H1 (cell line): ENCODE data around the gene CCL28. TPM values are rescaled to one million over a fixed set of nuclear protein-coding genes. Genes with fewer than 3 reads are reported as not detected.

Experiments used
- CTCF ChIA-PET: fragments of 300-600 bp; sonication (Branson Sonifier 250); formaldehyde crosslinking; loops from one replicate; lab custom pipeline; 2021; ENCODE audit not compliant: partially characterized antibody; lab: Charles Lee
- POLR2A ChIA-PET: fragments of 300-600 bp; sonication (Branson Sonifier 250); formaldehyde crosslinking; loops from one replicate; lab custom pipeline; 2021; ENCODE audit warnings: inconsistent platforms; ENCODE audit not compliant: partially characterized antibody; lab: Charles Lee
- DNase-seq, 2 experiments: peaks; one replicate each; pipeline versions ENCODE4 v3.0.0 to v3.0.0-alpha.2; 2010 to 2022; ENCODE audit warnings: low spot score in 2 of 2, low read depth in 1 of 2, mixed read lengths in 1 of 2
- FAIRE-seq: peaks from 2 replicates; lab custom pipeline; 2011; peaks lifted over from hg19 to GRCh38; lab: Jason Lieb, UNC
- H2AFZ ChIP-seq: 2 replicates; pipeline ENCODE4 v1.8.1; 2012; ENCODE audit warnings: low read length, inconsistent platforms
- H2AK5ac ChIP-seq: 2 replicates; pipeline ENCODE4 v1.6.1; 2013; ENCODE audit warnings: low read depth, low read length
- H2BK120ac ChIP-seq: replicated peaks from 2 replicates; pipeline ENCODE3; 2013; ENCODE audit warnings: low read depth, low read length, inconsistent platforms
- H2BK12ac ChIP-seq: 2 replicates; pipeline ENCODE4 v1.6.1; 2013; ENCODE audit warnings: low read depth, low read length
- H2BK15ac ChIP-seq: 2 replicates; pipeline ENCODE4 v1.6.1; 2013; ENCODE audit warnings: low read length
- H2BK20ac ChIP-seq: 2 replicates; pipeline ENCODE4 v1.6.1; 2013; ENCODE audit warnings: low read length
- H2BK5ac ChIP-seq: 2 replicates; pipeline ENCODE4 v1.6.1; 2013; ENCODE audit warnings: low read depth, low read length
- H3K14ac ChIP-seq: 2 replicates; pipeline ENCODE4 v1.6.1; 2013; ENCODE audit warnings: inconsistent platforms; ENCODE audit not compliant: insufficient read length
- H3K18ac ChIP-seq: 2 replicates; pipeline ENCODE4 v1.6.1; 2013; ENCODE audit warnings: low read length; ENCODE audit errors: extremely low read depth
- H3K23ac ChIP-seq: 2 replicates; pipeline ENCODE4 v1.6.1; 2013; ENCODE audit warnings: inconsistent platforms; ENCODE audit not compliant: insufficient read length
- H3K23me2 ChIP-seq: 2 replicates; pipeline ENCODE4 v1.6.1; 2013; ENCODE audit warnings: low read depth, low read length
- H3K27ac ChIP-seq: 2 replicates; pipeline ENCODE4 v1.6.1; 2011; ENCODE audit warnings: low read depth, low read length, inconsistent platforms
- H3K27me3 ChIP-seq, 4 experiments: replicated peaks in 1 of 4; 1 replicate in 1 of 4; 2 replicates in 3 of 4; pipeline versions ENCODE4 v1.6.1 to v1.8.1; 2011 to 2013; ENCODE audit warnings: low read length in 3 of 4, mild to moderate bottlenecking in 3 of 4, inconsistent platforms in 2 of 4, mixed read lengths in 2 of 4, moderate library complexity in 1 of 4; ENCODE audit not compliant: control insufficient read depth in 3 of 4, insufficient read depth in 3 of 4; ENCODE audit errors: extremely low read depth in 1 of 4
- H3K36me3 ChIP-seq, 4 experiments: 2 replicates each; pipeline versions ENCODE4 v1.6.1 to v1.8.1; 2011 to 2013; ENCODE audit warnings: mild to moderate bottlenecking in 4 of 4, low read length in 3 of 4, moderate library complexity in 2 of 4, control low read depth in 1 of 4, inconsistent platforms in 1 of 4; ENCODE audit not compliant: insufficient read depth in 4 of 4, control insufficient read depth in 2 of 4
- H3K4ac ChIP-seq: replicated peaks from 2 replicates; pipeline ENCODE3; 2013; ENCODE audit warnings: low read length, low read depth, mixed read lengths, inconsistent platforms; ENCODE audit not compliant: insufficient read length
- H3K4me1 ChIP-seq, 4 experiments: replicated peaks in 1 of 4; 1 replicate in 1 of 4; 2 replicates in 3 of 4; pipeline versions ENCODE4 v1.6.1 to v1.8.1; 2011 to 2013; ENCODE audit warnings: low read length in 3 of 4, inconsistent platforms in 2 of 4, mixed read lengths in 1 of 4; ENCODE audit not compliant: insufficient read depth in 4 of 4, control insufficient read depth in 3 of 4
- H3K4me2 ChIP-seq, 2 experiments: 2 replicates each; pipeline versions ENCODE4 v1.6.1 to v1.8.1; 2011 to 2013; ENCODE audit warnings: low read depth in 2 of 2, low read length in 2 of 2, control low read depth in 1 of 2, inconsistent platforms in 1 of 2, mild to moderate bottlenecking in 1 of 2; ENCODE audit not compliant: insufficient read depth in 1 of 2
- H3K4me3 ChIP-seq, 4 experiments: fragments of 200-600, 300-600 bp in 1 of 4; sonication (generic), shearing (Covaris generic), sonication (Bioruptor Twin) in 1 of 4; 2 replicates each; pipeline versions ENCODE4 v1.5.1 to v1.8.1; 2011 to 2016; ENCODE audit warnings: low read length in 4 of 4, low read depth in 3 of 4, control low read depth in 2 of 4, inconsistent platforms in 2 of 4, mild to moderate bottlenecking in 2 of 4, mixed read lengths in 1 of 4, moderate library complexity in 1 of 4; ENCODE audit not compliant: insufficient read depth in 2 of 4; ENCODE audit errors: extremely low read depth in 1 of 4
- H3K56ac ChIP-seq: replicated peaks from 2 replicates; pipeline ENCODE3; 2013; ENCODE audit warnings: low read depth, mild to moderate bottlenecking, mixed read lengths, low read length, inconsistent platforms; ENCODE audit not compliant: insufficient read length
- H3K79me1 ChIP-seq: 2 replicates; pipeline ENCODE4 v1.6.1; 2013; ENCODE audit warnings: low read depth, low read length, control low read depth
- H3K79me2 ChIP-seq, 2 experiments: 2 replicates each; pipeline versions ENCODE4 v1.6.1 to v1.8.1; 2012 to 2013; ENCODE audit warnings: low read length in 2 of 2, mild to moderate bottlenecking in 2 of 2, inconsistent platforms in 1 of 2; ENCODE audit not compliant: insufficient read depth in 2 of 2, control insufficient read depth in 1 of 2
- H3K9ac ChIP-seq, 4 experiments: replicated peaks in 1 of 4; 1 replicate in 1 of 4; 2 replicates in 3 of 4; pipeline versions ENCODE4 v1.6.1 to v1.8.1; 2011 to 2013; ENCODE audit warnings: low read depth in 3 of 4, low read length in 3 of 4, control low read depth in 2 of 4, mild to moderate bottlenecking in 2 of 4, moderate library complexity in 2 of 4, inconsistent platforms in 1 of 4; ENCODE audit errors: extremely low read depth in 1 of 4
- H3K9me3 ChIP-seq, 2 experiments: 2 replicates each; pipeline versions ENCODE4 v1.6.1 to v1.8.1; 2012 to 2013; ENCODE audit warnings: mild to moderate bottlenecking in 2 of 2, moderate library complexity in 2 of 2, control low read depth in 1 of 2, inconsistent platforms in 1 of 2, low read depth in 1 of 2, low read length in 1 of 2, mixed read lengths in 1 of 2; ENCODE audit not compliant: insufficient read depth in 2 of 2
- H4K20me1 ChIP-seq, 2 experiments: replicated peaks in 1 of 2; 2 replicates each; pipeline versions ENCODE3 to v1.8.1; 2011 to 2013; ENCODE audit warnings: inconsistent platforms in 2 of 2, low read length in 2 of 2, mild to moderate bottlenecking in 1 of 2; ENCODE audit not compliant: insufficient read depth in 2 of 2, control insufficient read depth in 1 of 2
- H4K5ac ChIP-seq: 2 replicates; pipeline ENCODE4 v1.6.1; 2013; ENCODE audit warnings: low read length, low read depth, mixed read lengths, inconsistent platforms; ENCODE audit not compliant: insufficient read length
- H4K8ac ChIP-seq: 2 replicates; pipeline ENCODE4 v1.8.0; 2013; ENCODE audit warnings: mild to moderate bottlenecking, moderate library complexity, low read length, inconsistent platforms; ENCODE audit not compliant: insufficient read depth; ENCODE audit errors: extremely low read depth
- H4K91ac ChIP-seq: replicated peaks from 2 replicates; pipeline ENCODE3; 2013; ENCODE audit warnings: low read length, mixed read lengths, inconsistent platforms; ENCODE audit not compliant: insufficient read length
- BRCA1 ChIP-seq: IDR thresholded peaks from 2 replicates; pipeline ENCODE4 v1.6.1; 2012; ENCODE audit warnings: low read depth, low read length, improper control_type of control experiment
- CHD1 ChIP-seq: IDR thresholded peaks from 2 replicates; pipeline ENCODE4 v1.6.1; 2012; ENCODE audit warnings: low read depth, low read length, improper control_type of control experiment
- CREB1 ChIP-seq: IDR thresholded peaks from 2 replicates; pipeline ENCODE4 v1.6.1; 2012; ENCODE audit warnings: inconsistent platforms
- E2F6 ChIP-seq: IDR thresholded peaks from 2 replicates; pipeline ENCODE4 v1.6.1; 2012; ENCODE audit warnings: inconsistent platforms
- EGR1 ChIP-seq: IDR thresholded peaks from 2 replicates; pipeline ENCODE4 v1.6.1; 2011; ENCODE audit warnings: low read depth, low read length, borderline replicate concordance
- GABPA ChIP-seq: IDR thresholded peaks from 2 replicates; pipeline ENCODE4 v1.6.1; 2011; ENCODE audit warnings: mild to moderate bottlenecking, low read length, moderate library complexity, borderline replicate concordance; ENCODE audit not compliant: insufficient read depth
- HDAC2 ChIP-seq, 2 experiments: fragments of 300-600 bp in 1 of 2; sonication (generic) in 1 of 2; IDR thresholded peaks; 2 replicates each; pipeline ENCODE4 v1.6.1; 2011 to 2012; ENCODE audit warnings: low read depth in 2 of 2, low read length in 2 of 2, mild to moderate bottlenecking in 2 of 2, moderate library complexity in 2 of 2, borderline replicate concordance in 1 of 2, inconsistent platforms in 1 of 2
- MAFK ChIP-seq: IDR thresholded peaks from 2 replicates; pipeline ENCODE4 v1.6.1; 2012; ENCODE audit warnings: low read depth, mild to moderate bottlenecking, improper control_type of control experiment, low read length
- MAX ChIP-seq: IDR thresholded peaks from 2 replicates; pipeline ENCODE4 v1.6.1; 2012; ENCODE audit warnings: inconsistent platforms
- NRF1 ChIP-seq: IDR thresholded peaks from 2 replicates; pipeline ENCODE4 v1.6.1; 2011; ENCODE audit warnings: mild to moderate bottlenecking, low read depth, low read length, improper control_type of control experiment
- POLR2AphosphoS5 ChIP-seq: IDR thresholded peaks from 2 replicates; pipeline ENCODE4 v1.6.1; 2011; ENCODE audit warnings: low read depth, low read length
- RAD21 ChIP-seq, 2 experiments: IDR thresholded peaks in 1 of 2; conservative IDR thresholded peaks in 1 of 2; 2 replicates each; pipeline ENCODE4 v1.6.1; 2011; ENCODE audit warnings: low read depth in 2 of 2, low read length in 2 of 2, improper control_type of control experiment in 1 of 2, inconsistent platforms in 1 of 2, mild to moderate bottlenecking in 1 of 2, moderate library complexity in 1 of 2
- SP4 ChIP-seq: IDR thresholded peaks from 2 replicates; pipeline ENCODE4 v1.6.1; 2012; ENCODE audit warnings: low read length, inconsistent platforms
- WGBS, 2 experiments: shearing (Covaris generic) in 1 of 2; methylation state at CpG; one replicate each; pipeline versions ENCODE4 v1.1.6 to v1.1.7; 2013 to 2015; ENCODE audit warnings: low lambda C conversion rate in 2 of 2, mixed read lengths in 2 of 2, inconsistent platforms in 1 of 2, low coverage in 1 of 2, missing lambda C conversion rate in 1 of 2; ENCODE audit not compliant: insufficient replicate concordance in 2 of 2, insufficient coverage in 1 of 2, insufficient read length in 1 of 2; ENCODE audit errors: extremely low coverage in 1 of 2, missing lambda C conversion rate in 1 of 2; 5-methylcytosine and 5-hydroxymethylcytosine counted together
- polyA plus RNA-seq, 7 experiments: library from polyadenylated mRNA; depleted of rRNA in 3 of 7; stranded (reverse) in 5 of 7; unstranded in 2 of 7; fragments of >200 nt in 5 of 7; fragments of 200-250 nt in 2 of 7; gene quantifications; 1 replicate in 5 of 7; 2 replicates in 1 of 7; 4 replicates in 1 of 7; pipeline versions ENCODE4 v1.2.1 to v1.2.3, GENCODE V29; 2011 to 2013; ENCODE audit warnings: missing spikeins in 2 of 7, mixed read lengths in 2 of 7
- total RNA-seq: library from RNA; stranded (reverse); fragmentation: NEBNext Ultra II Directional; extraction: Animal tissue kit (Norgen Biotek cat#: 25700); gene quantifications from 2 replicates; pipeline ENCODE4 v1.2.1, GENCODE V29; 2021

Gene CCL28
- total and polyA plus RNA-seq, 2 of the 8 experiments (the other 6 are each of a cell fraction or from before 2014, with no cell fraction given), result 0.95 TPM; not detected in 1

GRCh38 chr5:43416803-43417394 lies 4.7 kb upstream of the CCL28 start:
- H2BK5ac ChIP-seq, result no peak overlapping the region
- H3K23ac ChIP-seq, result no peak overlapping the region
- 88% methylated on average over 3 of the region's 3 CpGs; no CpG with 5 or more reads in 1 of the 2 experiments for WGBS, 2 experiments
- H2BK120ac ChIP-seq, result no peak overlapping the region
- no peak overlapping the region for H4K5ac ChIP-seq
- H2BK12ac ChIP-seq, result no peak overlapping the region
- H3K27ac ChIP-seq, result no peak overlapping the region
- H3K27me3 ChIP-seq, result no peaks in the 10 kb centered on the region
- no peak overlapping the region for H3K4me2 ChIP-seq
- H3K4me1 ChIP-seq, result no peaks in the 10 kb centered on the region
- no peaks in the 10 kb centered on the region for H3K79me1 ChIP-seq
- H3K56ac ChIP-seq, result no peak overlapping the region
- no peaks in the 10 kb centered on the region for H3K9me3 ChIP-seq
- H3K18ac ChIP-seq, result no peak overlapping the region
- H3K36me3 ChIP-seq, result no peaks in the 10 kb centered on the region
- no peak overlapping the region for H2AFZ ChIP-seq
- no peak overlapping the region for H2BK20ac ChIP-seq
- H4K8ac ChIP-seq, result no peak overlapping the region
- H3K14ac ChIP-seq, result no peak overlapping the region
- H4K91ac ChIP-seq, result no peak overlapping the region
- ChIA-PET POLR2A (interaction anchor here (1.1 kb wide), 1 partner anchor 296 kb away, joined by 3 read pairs; the partner anchor contains the start of gene ZNF131), CTCF (no interaction called here)
- H3K23me2 ChIP-seq, result no peaks in the 10 kb centered on the region
- TF ChIP-seq CHD1 (no peak), GABPA (no peak), SP4 (no peak), EGR1 (no peak), MAFK (no peak), E2F6 (no peak), CREB1 (no peak), MAX (no peak), HDAC2 (IDR thresholded peaks at IDR 0.05; ENCODE audit: borderline replicate concordance in 1 of 2, low read depth in 2 of 2, low read length in 2 of 2) (no peak), NRF1 (no peak), RAD21 (IDR thresholded peaks at IDR 0.05 in 1 of 2, conservative IDR thresholded peaks at IDR 0.05 in 1 of 2; ENCODE audit: low read depth in 2 of 2, low read length in 2 of 2) (no peak), POLR2AphosphoS5 (no peak), BRCA1 (no peak)
- TF ChIP-seq, all 59 proteins: peak for 0
- no peak overlapping the region for H2BK15ac ChIP-seq
- H4K20me1 ChIP-seq, result no peaks in the 10 kb centered on the region
- FAIRE-seq (no peak), DNase-seq (no peak)
- no peak overlapping the region for H3K4ac ChIP-seq
- H3K79me2 ChIP-seq, result no peaks in the 10 kb centered on the region
- H3K9ac ChIP-seq, result no peak overlapping the region
- no peak overlapping the region for H3K4me3 ChIP-seq
- no peak overlapping the region for H2AK5ac ChIP-seq
